NCI-H446 treated with DMSO at 0.1 percent for 48 hours (cell line): Measurements from ENCODE around the gene NCEH1.

Experiments
- DNase-seq: peaks from one replicate; lab custom pipeline; 2025; lab: John Stamatoyannopoulos, UW

Gene NCEH1

DNA sequence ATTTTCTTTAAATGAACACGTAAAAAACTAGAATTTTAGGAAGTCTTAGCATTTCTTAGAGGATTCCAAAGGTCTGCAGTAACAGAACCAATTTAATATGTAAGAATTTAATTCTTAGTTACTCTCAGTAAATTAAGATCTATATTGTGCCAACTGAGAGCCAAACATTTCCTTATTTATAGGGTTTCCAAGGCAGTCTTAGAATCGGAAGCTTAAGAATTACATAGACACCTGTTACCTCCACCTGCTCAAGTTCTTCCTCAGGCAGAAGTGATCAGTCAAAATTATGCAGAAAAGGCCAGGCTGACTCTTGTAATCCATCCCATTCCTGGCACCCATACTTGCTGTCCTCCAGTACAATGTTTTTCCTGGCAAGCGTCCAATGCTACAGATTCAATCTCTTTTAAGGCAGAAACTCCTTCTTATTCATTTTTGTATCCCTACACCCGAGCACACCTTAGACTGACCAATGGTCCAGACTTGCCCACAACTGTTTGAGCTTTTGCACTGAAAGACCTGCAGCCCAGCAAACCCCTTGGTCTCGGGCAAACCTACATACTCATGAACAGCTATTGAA, 64.3 kb downstream of the NCEH1 start:
- DNase-seq: peak; percentile 85

DNA sequence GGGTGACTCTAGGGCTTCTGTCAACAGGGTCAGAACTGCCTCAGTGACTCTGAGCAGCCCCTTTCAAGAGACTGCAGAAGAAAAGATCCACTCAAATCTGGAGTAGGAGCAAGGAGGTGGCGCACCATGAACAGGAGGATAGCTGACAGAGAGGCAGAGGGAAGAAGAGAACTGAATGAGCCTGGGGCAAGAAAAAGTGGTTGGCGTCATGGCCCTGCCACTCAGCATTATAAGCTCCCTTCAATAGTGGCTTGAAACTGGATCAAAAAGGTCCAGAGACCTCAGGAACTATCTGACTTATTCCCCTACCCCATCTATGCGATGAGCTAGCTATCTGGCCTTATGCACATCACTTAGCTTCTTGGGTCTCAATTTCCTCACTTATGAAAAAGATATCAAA, 66.6 kb downstream of the NCEH1 start:
- DNase-seq: no peak

GRCh38 chr3:172643506-172644179, 67.2 kb downstream of the NCEH1 start:
- DNase-seq: no peak

- no peak for DNase-seq
Measured at GRCh38 chr3:172641291-172641690, 69.6 kb downstream of the NCEH1 start.

DNA sequence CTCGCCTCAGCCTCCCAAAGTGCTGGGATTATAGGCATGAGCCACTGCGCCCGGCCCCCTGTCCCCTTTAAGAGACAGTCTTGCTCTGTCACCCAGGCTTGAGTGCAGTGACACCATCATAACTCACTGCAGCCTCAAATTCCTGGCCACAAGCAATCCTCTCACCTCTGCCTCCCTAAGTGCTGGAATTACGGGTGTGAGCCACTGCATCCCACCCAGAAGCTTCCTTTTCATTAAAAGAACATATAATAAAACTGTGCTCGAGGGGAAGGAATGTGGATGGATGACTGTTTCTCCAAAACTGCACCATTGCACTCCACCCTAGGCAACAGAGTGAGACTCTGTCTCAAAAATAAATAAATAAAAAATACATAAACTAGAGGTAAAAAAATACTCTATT, 70.1 kb downstream of the NCEH1 start:
- DNase-seq: no peak

GRCh38 chr3:172635588-172635987, 75.3 kb downstream of the NCEH1 start:
- no peak for DNase-seq

GRCh38 chr3:172634948-172635347, 75.9 kb downstream of the NCEH1 start:
- peak; percentile 98 for DNase-seq

DNA sequence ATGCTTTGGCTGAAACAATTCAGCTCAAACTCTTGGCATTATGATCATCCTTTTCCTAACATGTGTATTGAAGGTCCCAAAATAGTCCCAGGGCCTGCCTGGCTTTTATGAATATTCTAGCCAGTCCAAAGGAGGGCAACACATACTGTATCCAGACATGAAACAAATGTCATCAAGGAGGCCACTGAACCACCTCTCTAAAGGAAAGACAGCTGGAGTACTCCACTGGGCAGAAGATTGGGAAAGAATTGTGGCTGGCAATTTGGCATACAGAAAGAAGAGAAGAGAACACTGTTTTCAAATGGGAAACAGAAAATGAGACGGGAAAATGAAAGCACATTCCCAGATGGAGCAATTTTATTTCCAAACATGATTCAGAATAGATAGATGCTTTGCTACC, 80.6 kb downstream of the NCEH1 start:
- peak; percentile 28 for DNase-seq

DNA sequence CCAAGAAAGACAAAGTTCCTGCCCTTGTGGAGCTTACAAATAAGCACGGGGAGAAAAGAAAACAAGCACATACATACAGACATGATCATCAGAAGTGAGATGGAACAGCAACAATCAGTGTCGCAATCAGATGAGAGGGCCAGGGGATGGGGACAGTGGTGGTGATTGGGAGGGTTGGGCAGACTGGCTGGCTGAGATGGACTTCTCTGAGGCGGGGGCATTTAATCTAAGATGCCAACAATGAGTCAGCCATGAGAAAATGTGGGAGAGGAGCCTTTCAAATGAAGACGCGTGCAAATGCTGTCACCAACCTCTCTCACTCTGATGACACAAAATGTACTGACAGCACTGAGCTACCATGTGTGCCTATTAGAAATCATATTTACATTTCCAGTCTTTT, 81.4 kb downstream of the NCEH1 start:
- DNase-seq: no peak

DNA sequence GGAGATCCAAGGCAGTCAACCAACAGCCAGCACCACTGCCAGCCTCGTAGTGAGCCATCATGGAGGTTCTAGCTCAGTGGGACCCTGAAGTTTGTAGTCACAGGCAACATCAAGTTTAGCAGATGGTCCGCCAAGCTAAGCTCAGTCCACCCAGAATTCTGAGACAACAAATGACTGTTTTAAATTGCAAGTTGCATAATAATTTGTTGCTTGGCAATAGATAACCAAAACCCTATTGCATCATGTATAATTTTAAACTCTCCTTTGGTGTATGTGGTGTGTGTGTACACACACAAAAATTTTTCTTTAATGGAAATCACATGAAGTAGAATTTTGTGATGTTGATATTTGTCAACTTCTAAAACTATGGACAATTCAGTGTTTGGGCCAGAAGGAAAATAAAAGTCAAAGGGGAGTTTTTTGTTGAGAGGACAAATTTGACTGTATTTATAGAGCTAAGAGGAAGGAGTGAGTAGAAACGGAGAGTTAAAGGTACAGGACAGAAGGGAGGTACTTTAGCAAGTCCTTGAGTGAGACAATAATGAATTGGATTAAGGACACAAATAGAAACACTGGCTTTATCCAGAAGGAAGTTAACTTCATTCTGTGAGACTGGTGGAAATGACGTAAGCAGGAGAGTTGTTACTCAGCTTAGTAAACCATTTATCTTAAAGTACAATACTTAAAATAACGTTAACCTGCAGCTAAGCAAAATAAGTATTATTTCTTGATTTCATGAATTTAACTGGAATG, 83.6 kb downstream of the NCEH1 start:
- peak; percentile 30 for DNase-seq

DNA sequence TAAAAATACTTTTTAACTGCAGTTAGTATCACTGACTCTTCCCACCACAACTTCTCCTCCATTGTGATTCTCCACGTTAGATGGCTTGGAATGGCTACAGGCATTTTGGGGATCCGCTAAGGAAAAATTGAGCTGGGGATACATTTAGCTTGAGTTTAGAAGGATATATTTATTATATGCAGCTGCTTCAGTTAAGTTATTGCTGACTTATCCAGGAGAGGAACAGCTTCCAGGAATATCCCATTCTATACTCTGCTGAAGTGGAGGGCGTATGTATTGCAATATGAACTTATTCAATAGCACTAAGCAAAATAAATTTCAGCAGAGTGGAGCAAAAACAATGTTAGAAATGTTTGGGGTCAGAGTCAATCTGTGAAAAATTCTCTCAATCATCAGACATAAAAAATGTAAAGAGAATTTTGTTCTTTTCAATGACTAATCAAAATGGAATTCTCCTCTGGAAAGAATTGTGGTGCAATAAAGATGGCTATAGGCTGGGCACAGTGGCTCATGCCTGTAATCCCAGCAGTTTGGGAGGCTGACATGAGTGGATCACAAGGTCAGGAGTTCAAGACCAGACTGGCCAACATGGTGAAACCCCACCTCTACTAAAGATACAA, 84.7 kb downstream of the NCEH1 start:
- no peak for DNase-seq

DNA sequence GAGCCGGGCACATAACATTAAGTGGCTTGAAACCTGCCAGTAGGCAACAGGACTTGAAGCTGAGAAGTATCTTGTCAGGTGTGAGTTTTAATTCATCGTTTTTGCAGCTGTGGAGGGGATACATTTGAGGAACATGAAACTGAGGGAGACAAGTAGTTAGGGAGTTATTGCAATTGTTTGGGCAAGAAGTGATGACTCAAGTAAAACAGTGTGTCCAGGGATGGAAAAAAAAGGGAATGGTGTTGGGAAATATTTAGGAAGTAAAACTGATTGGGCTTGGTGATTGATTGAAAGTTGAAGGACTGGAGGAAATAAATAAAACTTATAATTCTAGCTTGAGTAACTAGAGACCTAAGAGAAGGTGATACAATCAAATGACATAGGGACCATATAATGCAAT, 85.5 kb downstream of the NCEH1 start:
- no peak for DNase-seq

DNA sequence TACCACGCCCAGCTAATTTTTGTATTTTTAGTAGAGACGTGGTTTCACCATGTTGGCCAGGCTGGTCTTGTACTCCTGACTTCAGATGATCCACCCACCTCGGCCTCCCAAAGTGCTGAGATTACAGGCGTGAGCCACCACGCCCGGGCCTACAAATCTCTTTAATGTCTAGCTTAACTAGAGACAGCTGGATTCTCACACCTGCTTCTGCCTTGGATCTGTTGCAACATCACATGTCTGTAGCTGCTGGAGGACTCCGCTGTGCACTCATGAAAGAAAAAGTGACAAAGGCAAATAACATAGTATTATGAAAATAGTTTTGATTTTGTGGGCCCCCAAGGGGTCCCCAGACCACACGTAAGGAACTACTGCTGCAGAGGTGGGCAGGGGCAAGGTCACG, 85.9 kb downstream of the NCEH1 start:
- DNase-seq: no peak

GRCh38 chr3:172622916-172623700, 87.8 kb downstream of the NCEH1 start:
- no peak for DNase-seq

DNA sequence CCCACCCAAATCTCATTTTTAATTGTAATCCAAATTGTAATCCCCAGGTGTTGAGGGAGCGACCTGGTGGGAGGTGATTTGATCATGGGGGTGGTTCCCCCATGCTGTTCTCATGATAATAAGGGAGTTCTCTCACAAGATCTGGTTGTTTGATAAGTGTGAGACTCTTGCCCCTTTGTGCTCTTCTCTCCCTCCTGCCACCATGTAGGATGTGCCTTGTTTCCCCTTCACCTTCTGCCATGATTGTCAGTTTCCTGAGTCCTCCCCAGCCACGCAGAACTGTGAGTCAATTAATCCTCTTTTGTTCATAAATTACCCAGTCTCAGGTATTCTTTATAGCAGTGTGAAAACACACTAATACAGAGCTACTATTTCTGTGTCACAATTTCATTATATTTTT, 88.7 kb downstream of the NCEH1 start:
- no peak for DNase-seq

GRCh38 chr3:172617976-172618375, 92.9 kb downstream of the NCEH1 start:
- no peak for DNase-seq

DNA sequence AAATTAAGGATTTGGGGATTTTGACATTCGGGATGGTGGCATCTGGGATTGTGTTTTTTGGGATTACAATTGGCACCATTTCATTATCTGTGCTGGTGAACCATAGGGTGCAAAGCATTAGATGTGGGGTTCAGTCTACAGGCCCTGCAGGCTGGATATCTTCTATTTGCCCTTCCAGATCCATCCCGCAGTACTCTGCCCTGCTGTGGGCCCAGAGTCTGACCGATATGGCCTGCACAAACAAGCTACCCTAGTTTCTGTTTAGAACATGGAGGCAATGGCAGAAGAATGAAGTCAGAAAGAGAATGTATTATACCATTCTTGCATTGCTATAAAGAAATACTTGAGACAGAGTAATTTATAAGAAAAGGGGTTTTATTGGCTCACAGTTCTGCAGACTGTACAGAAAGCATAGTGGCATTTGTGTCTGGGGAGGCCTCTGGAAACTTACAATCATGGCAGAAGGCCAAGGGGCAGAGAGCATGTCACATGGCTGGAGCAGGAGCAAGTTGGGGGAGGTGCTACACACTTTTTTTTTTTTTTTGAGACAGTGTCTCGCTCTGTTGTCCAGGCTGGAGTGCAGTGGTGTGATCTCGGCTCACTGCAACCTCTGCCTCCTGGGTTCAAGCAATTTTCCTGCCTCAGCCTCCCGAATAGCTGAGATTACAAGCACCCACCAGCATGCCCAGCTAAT, 93.7 kb downstream of the NCEH1 start:
- DNase-seq: no peak

DNA sequence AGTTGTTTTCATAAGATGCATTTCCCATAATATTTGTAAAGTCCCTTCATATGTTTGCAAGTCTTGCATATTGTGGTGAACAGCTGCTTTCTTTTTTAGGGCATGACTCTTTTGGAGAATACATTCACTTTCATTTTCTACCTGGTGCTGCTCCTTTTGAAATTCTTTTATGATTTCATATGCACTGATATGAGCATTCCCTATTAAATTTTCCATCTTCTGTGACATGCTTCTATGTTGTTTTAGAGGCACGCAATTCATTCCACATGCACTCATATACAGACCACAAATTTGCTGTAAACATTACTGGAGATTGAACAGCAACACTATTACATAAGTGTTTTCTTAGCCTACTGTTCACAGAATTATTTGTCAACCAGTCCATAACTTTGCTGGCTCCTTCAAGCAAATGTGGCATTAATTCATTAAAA, 94.8 kb downstream of the NCEH1 start:
- DNase-seq: no peak

DNA sequence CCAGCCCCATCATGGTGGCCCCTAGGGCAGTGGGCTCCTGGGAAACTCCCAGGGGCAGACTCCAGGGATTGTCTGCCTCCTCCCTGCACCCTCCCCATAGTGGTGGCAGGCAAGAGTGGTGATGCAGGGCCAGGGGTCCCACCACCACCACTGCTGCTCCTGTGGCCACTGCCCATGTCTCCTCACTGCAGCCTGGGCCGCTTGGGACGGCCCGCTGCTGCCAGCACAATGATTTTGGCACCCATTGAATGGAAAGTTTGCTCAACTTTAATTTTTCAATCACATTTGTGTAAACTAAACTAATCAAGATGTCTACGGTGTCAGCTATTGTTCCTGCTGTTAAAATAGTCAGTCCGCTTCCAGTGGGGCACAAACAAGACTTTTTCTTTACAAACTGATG, 95.6 kb downstream of the NCEH1 start:
- DNase-seq: no peak

DNA sequence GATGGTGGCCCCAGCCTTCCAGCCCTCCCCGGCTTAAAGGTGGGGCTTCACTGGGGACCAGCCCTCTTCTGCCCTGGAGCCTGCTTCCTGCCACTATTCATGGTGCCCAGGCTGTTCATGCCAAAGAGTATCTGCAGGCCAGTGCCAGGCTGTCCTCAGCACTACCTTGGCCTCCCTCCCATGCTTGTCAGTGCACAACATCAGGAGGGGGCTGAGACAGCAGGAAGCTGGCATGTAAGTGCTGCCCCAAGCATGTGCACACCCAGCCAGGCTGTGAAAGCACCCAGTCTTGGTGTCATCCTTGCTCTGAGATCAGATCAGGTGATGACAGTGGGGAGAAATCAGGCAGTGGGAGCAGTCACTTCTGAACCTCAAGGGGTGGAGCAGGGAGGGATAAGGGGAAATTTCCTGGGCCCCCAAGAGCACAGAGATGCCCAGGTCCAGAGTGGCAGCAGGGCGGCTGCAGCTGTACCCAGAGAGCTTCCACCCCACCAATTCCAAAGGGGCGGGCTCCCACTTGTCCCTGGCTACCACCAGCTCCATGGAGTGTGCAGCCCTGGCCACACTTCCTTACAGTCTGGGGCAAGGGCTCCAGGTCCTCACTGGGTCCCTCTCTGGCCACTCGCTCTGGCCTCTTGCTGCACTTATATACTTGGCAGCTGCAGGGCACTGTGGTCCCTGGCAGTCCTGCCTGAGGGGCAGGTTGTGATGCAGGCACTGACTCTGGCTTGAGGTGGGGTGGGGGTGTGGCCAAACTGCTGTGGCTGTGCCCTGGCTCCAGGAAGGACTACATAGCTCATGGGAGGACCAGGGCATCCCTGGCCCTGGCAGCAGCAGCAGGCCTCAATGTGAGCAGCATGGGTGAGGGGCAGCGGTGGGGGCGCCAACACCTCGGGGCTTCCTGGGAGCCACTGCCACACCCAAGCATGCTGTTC, 96.3 kb downstream of the NCEH1 start:
- DNase-seq: no peak
